ENCODE data around the gene RNF150. TPM values are rescaled to one million over a fixed set of nuclear protein-coding genes. Genes with fewer than 3 reads are reported as not detected.

Gene RNF150
- total and polyA plus RNA-seq, 7 donors, result 0.46 to 69.0 (median 53.2) TPM

DNA sequence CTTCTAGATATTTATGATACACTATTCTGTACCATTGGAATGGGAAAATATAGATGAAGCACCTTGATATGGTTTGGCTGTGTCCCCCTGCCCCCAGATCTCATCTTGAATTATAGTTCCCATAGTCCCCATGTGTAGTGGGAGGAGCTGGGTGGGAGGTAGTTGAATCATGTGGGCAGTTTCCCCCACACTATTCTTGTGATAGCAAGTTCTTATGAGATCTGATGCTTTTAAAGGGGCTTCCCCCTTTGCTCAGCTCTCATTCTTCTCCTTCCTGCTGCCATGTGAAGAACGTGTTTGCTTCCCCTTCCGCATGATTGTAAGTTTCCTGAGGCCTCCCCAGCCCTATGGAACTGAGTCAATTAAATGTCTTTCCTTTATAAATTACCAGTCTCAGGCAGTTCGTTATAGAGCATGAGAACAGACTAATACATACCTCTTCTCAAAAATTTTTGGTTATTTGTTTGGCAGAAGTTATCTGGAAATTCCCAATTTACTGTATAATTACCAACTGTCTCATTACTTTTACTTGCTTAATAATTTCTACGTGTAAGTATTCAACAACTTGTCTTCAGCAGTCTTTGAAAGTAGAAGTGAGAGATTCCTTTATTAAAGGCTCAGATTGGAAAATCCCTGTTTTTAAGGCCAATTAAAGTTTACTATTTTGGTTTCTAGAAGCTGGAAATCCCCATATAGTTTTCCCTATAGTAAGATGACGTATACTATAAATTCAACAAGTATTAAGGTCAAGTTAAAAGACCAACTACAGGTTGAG lies 152.7 kb downstream of the RNF150 start:
- Histone ChIP-seq H3K9me3 (no peaks in the 10 kb centered on the region), H3K27ac (no peak overlapping the region), H3K27me3 (no peaks in the 10 kb centered on the region), H3K4me1 (peaks cover 0 to 14% (median 12%) of the 10 kb centered on the region in 4 donors), H3K36me3 (no peaks in the 10 kb centered on the region), H3K4me3 (no peak overlapping the region)
- no peak for DNase-seq
- intact Hi-C loops (cut with DNase I), result no loop called here
- 70 to 75% methylated on average over 5 of the region's 5 CpGs for WGBS, 2 donors
- TF ChIP-seq POLR2AphosphoS5 (IDR thresholded peaks at IDR 0.05) (no peak), EP300 (IDR thresholded peaks at IDR 0.05) (no peak), POLR2A (IDR thresholded peaks at IDR 0.05) (no peak)
- TF ChIP-seq, protein P1, sequence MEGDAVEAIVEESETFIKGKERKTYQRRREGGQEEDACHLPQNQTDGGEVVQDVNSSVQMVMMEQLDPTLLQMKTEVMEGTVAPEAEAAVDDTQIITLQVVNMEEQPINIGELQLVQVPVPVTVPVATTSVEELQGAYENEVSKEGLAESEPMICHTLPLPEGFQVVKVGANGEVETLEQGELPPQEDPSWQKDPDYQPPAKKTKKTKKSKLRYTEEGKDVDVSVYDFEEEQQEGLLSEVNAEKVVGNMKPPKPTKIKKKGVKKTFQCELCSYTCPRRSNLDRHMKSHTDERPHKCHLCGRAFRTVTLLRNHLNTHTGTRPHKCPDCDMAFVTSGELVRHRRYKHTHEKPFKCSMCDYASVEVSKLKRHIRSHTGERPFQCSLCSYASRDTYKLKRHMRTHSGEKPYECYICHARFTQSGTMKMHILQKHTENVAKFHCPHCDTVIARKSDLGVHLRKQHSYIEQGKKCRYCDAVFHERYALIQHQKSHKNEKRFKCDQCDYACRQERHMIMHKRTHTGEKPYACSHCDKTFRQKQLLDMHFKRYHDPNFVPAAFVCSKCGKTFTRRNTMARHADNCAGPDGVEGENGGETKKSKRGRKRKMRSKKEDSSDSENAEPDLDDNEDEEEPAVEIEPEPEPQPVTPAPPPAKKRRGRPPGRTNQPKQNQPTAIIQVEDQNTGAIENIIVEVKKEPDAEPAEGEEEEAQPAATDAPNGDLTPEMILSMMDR (IDR thresholded peaks at IDR 0.05), result no peak

DNA sequence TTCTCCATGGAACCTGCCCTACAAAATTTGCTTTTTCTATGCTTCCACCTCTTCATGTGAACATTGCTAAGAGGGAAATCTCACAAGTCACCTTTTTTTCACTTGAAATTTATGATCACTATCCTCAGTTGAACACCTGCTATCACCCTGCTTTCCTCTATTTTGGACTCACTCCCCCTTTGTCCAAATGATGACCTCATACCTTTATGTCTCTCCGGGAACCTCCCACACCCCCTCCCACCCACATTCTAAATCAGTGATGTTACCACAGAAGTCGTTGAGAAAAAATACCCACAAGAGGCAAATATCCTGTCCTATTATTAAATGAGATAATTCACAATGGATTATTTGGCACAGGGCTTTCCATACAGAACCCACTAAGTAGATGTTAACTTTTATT lies 156.5 kb downstream of the RNF150 start:
- Histone ChIP-seq H3K27ac (no peak overlapping the region), H3K27me3 (no peaks in the 10 kb centered on the region), H3K4me3 (no peak overlapping the region), H3K9me3 (no peaks in the 10 kb centered on the region), H3K36me3 (no peaks in the 10 kb centered on the region), H3K4me1 (peaks cover 0 to 9% (median 1%) of the 10 kb centered on the region in 4 donors)
- WGBS, 2 donors, result 69 to 82% methylated on average over 2 of the region's 2 CpGs
- TF ChIP-seq, protein P1 (IDR thresholded peaks at IDR 0.05), result no peak
- no peak for TF ChIP-seq POLR2A (IDR thresholded peaks at IDR 0.05)
- TF ChIP-seq EP300 (IDR thresholded peaks at IDR 0.05), result no peak
- no peak for TF ChIP-seq POLR2AphosphoS5 (IDR thresholded peaks at IDR 0.05)
- DNase-seq, result no peak
- intact Hi-C loops (cut with DNase I), result no loop called here

DNA sequence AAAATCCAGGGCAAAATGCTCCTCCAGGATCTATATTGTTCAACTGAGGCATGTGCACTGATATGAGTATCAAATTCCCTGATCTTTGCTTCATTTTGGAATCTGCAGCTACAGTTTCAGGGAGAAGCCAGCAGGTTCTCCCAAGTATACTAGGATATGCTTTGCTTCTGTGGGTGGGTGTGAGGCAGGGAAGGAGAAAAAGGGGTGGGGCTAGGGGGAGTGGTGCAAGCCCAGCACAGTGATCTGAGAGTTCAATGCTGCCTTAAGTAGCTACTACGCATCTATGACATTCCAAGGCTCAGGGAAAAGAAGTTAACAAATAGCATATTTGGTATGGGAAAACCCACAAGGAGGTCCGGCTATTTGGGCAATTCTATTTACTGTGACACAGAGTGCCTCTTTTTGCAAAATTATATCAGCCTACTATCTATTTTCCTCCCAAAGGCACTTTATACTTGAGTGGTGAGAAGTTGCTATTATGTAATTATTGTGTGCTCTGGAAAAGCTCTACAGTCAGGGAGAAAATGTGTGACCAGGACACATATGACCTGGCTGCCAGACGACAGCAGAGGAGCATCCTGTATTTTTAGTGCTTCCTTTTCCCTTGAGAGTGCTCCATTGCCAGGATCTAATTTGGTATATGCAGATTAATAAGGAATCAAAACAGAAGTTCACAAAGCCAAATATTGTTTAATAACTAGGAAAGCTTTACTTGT lies 162.0 kb downstream of the RNF150 start:
- peak overlapping the region in 3 of 4 donors; percentile 6 to 52 (median 30) for H3K27ac ChIP-seq
- H3K27me3 ChIP-seq, result no peaks in the 10 kb centered on the region
- no peak overlapping the region for H3K4me3 ChIP-seq
- 75 to 77% methylated on average over 3 of the region's 3 CpGs for WGBS, 2 donors
- H3K4me1 ChIP-seq, result peaks cover 0 to 28% (median 12%) of the 10 kb centered on the region in 4 donors
- peaks cover 0 to 9% (median 0%) of the 10 kb centered on the region in 4 donors for H3K36me3 ChIP-seq
- intact Hi-C loops (cut with DNase I), result no loop called here
- DNase-seq, result no peak
- H3K9me3 ChIP-seq, result no peaks in the 10 kb centered on the region
- TF ChIP-seq, protein P1 (IDR thresholded peaks at IDR 0.05), result no peak
- TF ChIP-seq POLR2AphosphoS5 (IDR thresholded peaks at IDR 0.05), result no peak
- no peak for TF ChIP-seq EP300 (IDR thresholded peaks at IDR 0.05)
- no peak for TF ChIP-seq POLR2A (IDR thresholded peaks at IDR 0.05)

GRCh38 chr4:140969296-140969695 lies 164.0 kb downstream of the RNF150 start:
- TF ChIP-seq POLR2A (IDR thresholded peaks at IDR 0.05) (no peak), EP300 (IDR thresholded peaks at IDR 0.05) (no peak)
- H3K27me3 ChIP-seq, result no peaks in the 10 kb centered on the region
- DNase-seq, result no peak
- intact Hi-C loops (cut with DNase I), result no loop called here
- peaks cover 0 to 28% (median 12%) of the 10 kb centered on the region in 4 donors for H3K4me1 ChIP-seq
- H3K36me3 ChIP-seq, result peaks cover 0 to 26% (median 0%) of the 10 kb centered on the region in 4 donors
- 79 to 80% methylated on average over 3 of the region's 3 CpGs for WGBS, 2 donors
- H3K27ac ChIP-seq, result peak overlapping the region in 1 of 4 donors; percentile 10
- no peak overlapping the region for H3K4me3 ChIP-seq
- H3K9me3 ChIP-seq, result no peaks in the 10 kb centered on the region

- Histone ChIP-seq H3K27ac (no peak overlapping the region), H3K4me1 (peaks cover 0 to 31% (median 12%) of the 10 kb centered on the region in 4 donors), H3K4me3 (no peak overlapping the region), H3K36me3 (peaks cover 0 to 26% (median 0%) of the 10 kb centered on the region in 4 donors), H3K9me3 (no peaks in the 10 kb centered on the region), H3K27me3 (no peaks in the 10 kb centered on the region)
- 59 to 91% methylated on average over 3 of the region's 3 CpGs for WGBS, 2 donors
- TF ChIP-seq, protein P1 (IDR thresholded peaks at IDR 0.05), result no peak
- no peak for TF ChIP-seq EP300 (IDR thresholded peaks at IDR 0.05)
- DNase-seq, result no peak
- intact Hi-C loops (cut with DNase I), result no loop called here
Observed at GRCh38 chr4:140968371-140968770, 164.9 kb downstream of the RNF150 start.

Data from sigmoid colon (tissue), 7 donors.